ENCODE data around the gene PDXK. TPM values are rescaled to one million over a fixed set of nuclear protein-coding genes. Genes with fewer than 3 reads are reported as not detected.

Gene PDXK
- total RNA-seq, 1 experiment from 2014 or later = 276 TPM

GRCh38 chr21:43760391-43760958 is 41.5 kb downstream of the PDXK start:
- ChIA-PET CTCF (no interaction called here), POLR2A (no interaction called here)
- Mint-ChIP-seq H3K4me1 (ENCODE audit: low read depth, unreplicated experiment) (no peaks in the 10 kb centered on the region), H3K27me3 (ENCODE audit: insufficient read depth, unreplicated experiment) (no peaks in the 10 kb centered on the region), H3K9me3 (ENCODE audit: unreplicated experiment) (no peaks in the 10 kb centered on the region), H3K27ac (ENCODE audit: unreplicated experiment) (no peak overlapping the region), H3K36me3 (ENCODE audit: insufficient read depth, unreplicated experiment) (peaks cover 99% of the 10 kb centered on the region), H3K4me3 (ENCODE audit: unreplicated experiment) (no peak overlapping the region)
- intact Hi-C loops (cut with micrococcal nuclease; ENCODE audit: unreplicated experiment) = no loop called here
- BruUV-seq (replicated peaks) = no TSS peak
- H3K4me1 ChIP-seq = no peaks in the 10 kb centered on the region
- H3K27me3 ChIP-seq (replicated peaks; ENCODE audit: control insufficient read depth, insufficient read depth, low read length) = no peaks in the 10 kb centered on the region
- H3K36me3 ChIP-seq (ENCODE audit: control insufficient read depth, insufficient read depth, low read length) = peaks cover 2% of the 10 kb centered on the region
- H3K9me3 ChIP-seq = no peaks in the 10 kb centered on the region
- no peak for DNase-seq
- no peak for TF ChIP-seq CTCF (IDR thresholded peaks at IDR 0.05; ENCODE audit: insufficient read depth in 1 of 2, low read depth in 1 of 2, low read length in 1 of 2, severe bottlenecking in 1 of 2, unreplicated experiment in 1 of 2)
- no peak overlapping the region for H3K4me3 ChIP-seq (ENCODE audit: low read depth, low read length)

GRCh38 chr21:43761886-43762285 is 43.0 kb downstream of the PDXK start:
- H3K4me3 ChIP-seq (ENCODE audit: low read depth, low read length) = no peak overlapping the region
- H3K36me3 Mint-ChIP-seq (ENCODE audit: insufficient read depth, unreplicated experiment) = peaks cover 92% of the 10 kb centered on the region
- peaks cover 2% of the 10 kb centered on the region for H3K36me3 ChIP-seq (ENCODE audit: control insufficient read depth, insufficient read depth, low read length)
- no peak for DNase-seq
- TF ChIP-seq CTCF (IDR thresholded peaks at IDR 0.05; ENCODE audit: insufficient read depth in 1 of 2, low read depth in 1 of 2, low read length in 1 of 2, severe bottlenecking in 1 of 2, unreplicated experiment in 1 of 2) = no peak
- H3K27me3 ChIP-seq (replicated peaks; ENCODE audit: control insufficient read depth, insufficient read depth, low read length) = no peaks in the 10 kb centered on the region
- ChIA-PET POLR2A (interaction anchor here (0.5 kb wide), 1 partner anchor 108 kb away, joined by 3 read pairs; no protein-coding TSS in a partner anchor), CTCF (no interaction called here)
- H3K9me3 Mint-ChIP-seq (ENCODE audit: unreplicated experiment) = no peaks in the 10 kb centered on the region
- H3K9me3 ChIP-seq = no peaks in the 10 kb centered on the region
- intact Hi-C loops (cut with micrococcal nuclease; ENCODE audit: unreplicated experiment) = no loop called here
- H3K4me3 Mint-ChIP-seq (ENCODE audit: unreplicated experiment) = no peak overlapping the region
- H3K4me1 Mint-ChIP-seq (ENCODE audit: low read depth, unreplicated experiment) = no peaks in the 10 kb centered on the region
- BruUV-seq (replicated peaks) = no TSS peak
- H3K27ac Mint-ChIP-seq (ENCODE audit: unreplicated experiment) = no peak overlapping the region
- H3K27me3 Mint-ChIP-seq (ENCODE audit: insufficient read depth, unreplicated experiment) = no peaks in the 10 kb centered on the region
- peaks cover 5% of the 10 kb centered on the region; the same call in 1 of the 2 replicates for H3K4me1 ChIP-seq

GRCh38 chr21:43762303-43763128 is 43.6 kb downstream of the PDXK start:
- intact Hi-C loops (cut with micrococcal nuclease; ENCODE audit: unreplicated experiment) = no loop called here
- Mint-ChIP-seq H3K27me3 (ENCODE audit: insufficient read depth, unreplicated experiment) (no peaks in the 10 kb centered on the region), H3K4me1 (ENCODE audit: low read depth, unreplicated experiment) (peaks cover 5% of the 10 kb centered on the region), H3K27ac (ENCODE audit: unreplicated experiment) (no peak overlapping the region), H3K4me3 (ENCODE audit: unreplicated experiment) (no peak overlapping the region), H3K36me3 (ENCODE audit: insufficient read depth, unreplicated experiment) (peaks cover 92% of the 10 kb centered on the region), H3K9me3 (ENCODE audit: unreplicated experiment) (no peaks in the 10 kb centered on the region)
- H3K9me3 ChIP-seq = no peaks in the 10 kb centered on the region
- BruUV-seq (replicated peaks) = no TSS peak
- H3K4me3 ChIP-seq (ENCODE audit: low read depth, low read length) = no peak overlapping the region
- peaks cover 11% of the 10 kb centered on the region for H3K4me1 ChIP-seq
- no peaks in the 10 kb centered on the region for H3K27me3 ChIP-seq (replicated peaks; ENCODE audit: control insufficient read depth, insufficient read depth, low read length)
- POLR2A ChIA-PET = interaction anchor here (0.5 kb wide), 1 partner anchor 108 kb away, joined by 3 read pairs; no protein-coding TSS in a partner anchor
- CTCF ChIA-PET = no interaction called here
- no peaks in the 10 kb centered on the region for H3K36me3 ChIP-seq (ENCODE audit: control insufficient read depth, insufficient read depth, low read length)
- no peak for DNase-seq
- no peak for TF ChIP-seq CTCF (IDR thresholded peaks at IDR 0.05; ENCODE audit: insufficient read depth in 1 of 2, low read depth in 1 of 2, low read length in 1 of 2, severe bottlenecking in 1 of 2, unreplicated experiment in 1 of 2)

All from Caco-2 (cell line).